K562 (cell line): ENCODE data around the gene NOLC1. TPM values are rescaled to one million over a fixed set of nuclear protein-coding genes. Genes with fewer than 3 reads are reported as not detected.

Experiments
- CBX1 ChIP-seq: sonication (generic); IDR thresholded peaks from 2 replicates; pipeline ENCODE4 v1.6.1; 2016; ENCODE audit warnings: antibody characterized with exemption, low read depth, mild to moderate bottlenecking
- PHF21A ChIP-seq: fragments of 450-650 bp; IDR thresholded peaks from 2 replicates; pipeline ENCODE4 v1.6.1; 2017; ENCODE audit warnings: low read depth, borderline replicate concordance
- RB1 ChIP-seq: fragments of 450-650 bp; IDR thresholded peaks from 2 replicates; pipeline ENCODE4 v1.6.1; 2017; ENCODE audit warnings: low read depth, mild to moderate bottlenecking
- TCF7 ChIP-seq: sonication (generic); IDR thresholded peaks from 2 replicates; pipeline ENCODE4 v1.6.1; 2016; ENCODE audit warnings: antibody characterized with exemption, borderline replicate concordance
- TEAD2 ChIP-seq: fragments of 450-650 bp; IDR thresholded peaks from 2 replicates; pipeline ENCODE4 v1.6.1; 2016; ENCODE audit warnings: missing genetic modification characterization, control low read depth, missing compliant biosample characterization
- TEAD4 ChIP-seq, 2 experiments: sonication (generic) in 1 of 2; formaldehyde crosslinking in 1 of 2; IDR thresholded peaks; 2 replicates each; pipeline versions ENCODE4 v1.6.1 to v1.8.0; 2012 to 2022; ENCODE audit warnings: borderline replicate concordance in 1 of 2, inconsistent platforms in 1 of 2, low read length in 1 of 2, mild to moderate bottlenecking in 1 of 2, missing genetic modification reagents in 1 of 2
- TFAM ChIP-seq: fragments of 250-450 bp; sonication (Bioruptor Pico); conservative IDR thresholded peaks from 2 replicates; pipeline ENCODE4 v1.5.0; 2021; ENCODE audit warnings: mild to moderate bottlenecking, moderate library complexity
- polyA plus RNA-seq, 8 experiments: library from polyadenylated mRNA; depleted of rRNA in 4 of 8; stranded (reverse) in 5 of 8; unstranded in 3 of 8; fragments of >200 nt; fragmentation: Nextera tagmentation in 2 of 8; fragmentation: Illumina TruSeq in 1 of 8; extraction: Ambion mirVana in 2 of 8; extraction: Trizol in 1 of 8; gene quantifications; 2 replicates each; pipeline versions ENCODE4 v1.2.1 to v1.2.3, GENCODE V29; 2011 to 2014; ENCODE audit warnings: inconsistent platforms in 1 of 8, missing spikeins in 1 of 8
- total RNA-seq, 7 experiments: library from RNA; depleted of rRNA in 6 of 7; stranded (reverse); fragments of >200 nt in 6 of 7; fragmentation: Illumina TruSeq in 2 of 7; extraction: Trizol in 2 of 7; gene quantifications; 2 replicates each; pipeline versions ENCODE4 v1.2.1 to v1.2.3, GENCODE V29; 2011 to 2021; ENCODE audit warnings: low replicate concordance in 1 of 7
- TF ChIP-seq, protein P1 (sequence below): fragments of 450-650 bp; IDR thresholded peaks from 2 replicates; pipeline ENCODE4 v1.6.1; 2016; ENCODE audit warnings: missing biosample characterization, missing genetic modification characterization
- TF ChIP-seq, protein P2 (sequence below): fragments of 150-350 bp; IDR thresholded peaks from 2 replicates; pipeline ENCODE4 v1.6.1; 2014; ENCODE audit warnings: low read depth, mild to moderate bottlenecking, low read length, borderline replicate concordance
- TF ChIP-seq, protein P3 (sequence below), 2 experiments: IDR thresholded peaks; 2 replicates each; pipeline ENCODE4 v1.6.1; 2011; ENCODE audit warnings: borderline replicate concordance in 1 of 2, control low read depth in 1 of 2, low read depth in 1 of 2, low read length in 1 of 2, mild to moderate bottlenecking in 1 of 2, mixed read lengths in 1 of 2, moderate library complexity in 1 of 2; ENCODE audit not compliant: insufficient read depth in 1 of 2, insufficient read length in 1 of 2, poor library complexity in 1 of 2, severe bottlenecking in 1 of 2; ENCODE audit errors: extremely low read depth in 1 of 2
- TF ChIP-seq, protein P4 (sequence below): fragments of 450-650 bp; IDR thresholded peaks from 2 replicates; pipeline ENCODE4 v1.6.1; 2018; ENCODE audit not compliant: partially characterized antibody
- TF ChIP-seq, protein P5 (sequence below): fragments of 250-450 bp; sonication (Bioruptor Pico); IDR thresholded peaks from 2 replicates; pipeline ENCODE4 v1.5.0; 2021; ENCODE audit warnings: mild to moderate bottlenecking, moderate library complexity

NOLC1 gene
- total and polyA plus RNA-seq, 9 of the 15 experiments (the other 6 are each of a cell fraction or from before 2014, with no cell fraction given) = 102 to 310 (median 165) TPM

DNA sequence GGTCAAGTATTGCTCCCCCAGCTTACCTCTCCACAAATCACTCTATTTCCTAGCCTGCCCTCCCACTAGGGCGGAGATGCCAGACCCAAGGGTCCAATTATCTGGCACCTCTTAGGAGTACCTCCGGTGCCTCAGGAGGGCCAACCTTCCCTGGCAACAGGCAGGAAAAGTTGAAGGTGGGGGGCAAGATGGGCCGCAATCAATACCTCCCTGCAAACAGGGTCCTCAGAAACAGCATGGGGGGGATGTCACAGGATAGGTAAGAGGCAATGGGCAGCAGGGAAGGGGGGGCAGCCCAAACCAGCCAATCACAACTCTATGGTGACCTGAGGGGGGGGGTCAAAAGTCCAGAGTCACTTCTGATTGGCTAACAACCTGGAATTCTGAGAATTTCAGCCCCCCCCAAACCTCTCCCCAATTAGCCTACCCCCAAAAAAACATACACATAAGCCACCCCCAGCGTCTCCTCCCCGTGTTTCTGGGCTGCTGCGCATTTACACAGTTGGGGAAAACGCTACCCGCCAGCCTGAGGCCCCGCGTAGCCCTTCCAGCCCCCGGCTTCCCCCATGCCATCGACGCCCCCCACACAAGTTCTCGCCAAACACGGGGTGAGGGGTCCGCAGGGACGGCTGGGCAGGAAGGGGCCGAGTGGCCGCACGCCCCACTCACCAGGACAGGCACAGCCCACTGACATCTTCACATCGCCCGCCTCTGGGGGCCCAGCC lies 32.6 kb upstream of the NOLC1 start (continued):
- TF ChIP-seq, protein P1, sequence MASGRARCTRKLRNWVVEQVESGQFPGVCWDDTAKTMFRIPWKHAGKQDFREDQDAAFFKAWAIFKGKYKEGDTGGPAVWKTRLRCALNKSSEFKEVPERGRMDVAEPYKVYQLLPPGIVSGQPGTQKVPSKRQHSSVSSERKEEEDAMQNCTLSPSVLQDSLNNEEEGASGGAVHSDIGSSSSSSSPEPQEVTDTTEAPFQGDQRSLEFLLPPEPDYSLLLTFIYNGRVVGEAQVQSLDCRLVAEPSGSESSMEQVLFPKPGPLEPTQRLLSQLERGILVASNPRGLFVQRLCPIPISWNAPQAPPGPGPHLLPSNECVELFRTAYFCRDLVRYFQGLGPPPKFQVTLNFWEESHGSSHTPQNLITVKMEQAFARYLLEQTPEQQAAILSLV = no peak
- 0 out of 2 replicates have a peak, but pooled peaks have one; percentile 15 for TF ChIP-seq TEAD2
- TF ChIP-seq TCF7 = no peak
- TF ChIP-seq CBX1 = no peak
- TF ChIP-seq TFAM (CRISPR knock-in tag) = no peak
- TF ChIP-seq, protein P2, sequence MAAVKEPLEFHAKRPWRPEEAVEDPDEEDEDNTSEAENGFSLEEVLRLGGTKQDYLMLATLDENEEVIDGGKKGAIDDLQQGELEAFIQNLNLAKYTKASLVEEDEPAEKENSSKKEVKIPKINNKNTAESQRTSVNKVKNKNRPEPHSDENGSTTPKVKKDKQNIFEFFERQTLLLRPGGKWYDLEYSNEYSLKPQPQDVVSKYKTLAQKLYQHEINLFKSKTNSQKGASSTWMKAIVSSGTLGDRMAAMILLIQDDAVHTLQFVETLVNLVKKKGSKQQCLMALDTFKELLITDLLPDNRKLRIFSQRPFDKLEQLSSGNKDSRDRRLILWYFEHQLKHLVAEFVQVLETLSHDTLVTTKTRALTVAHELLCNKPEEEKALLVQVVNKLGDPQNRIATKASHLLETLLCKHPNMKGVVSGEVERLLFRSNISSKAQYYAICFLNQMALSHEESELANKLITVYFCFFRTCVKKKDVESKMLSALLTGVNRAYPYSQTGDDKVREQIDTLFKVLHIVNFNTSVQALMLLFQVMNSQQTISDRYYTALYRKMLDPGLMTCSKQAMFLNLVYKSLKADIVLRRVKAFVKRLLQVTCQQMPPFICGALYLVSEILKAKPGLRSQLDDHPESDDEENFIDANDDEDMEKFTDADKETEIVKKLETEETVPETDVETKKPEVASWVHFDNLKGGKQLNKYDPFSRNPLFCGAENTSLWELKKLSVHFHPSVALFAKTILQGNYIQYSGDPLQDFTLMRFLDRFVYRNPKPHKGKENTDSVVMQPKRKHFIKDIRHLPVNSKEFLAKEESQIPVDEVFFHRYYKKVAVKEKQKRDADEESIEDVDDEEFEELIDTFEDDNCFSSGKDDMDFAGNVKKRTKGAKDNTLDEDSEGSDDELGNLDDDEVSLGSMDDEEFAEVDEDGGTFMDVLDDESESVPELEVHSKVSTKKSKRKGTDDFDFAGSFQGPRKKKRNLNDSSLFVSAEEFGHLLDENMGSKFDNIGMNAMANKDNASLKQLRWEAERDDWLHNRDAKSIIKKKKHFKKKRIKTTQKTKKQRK = no peak
- TF ChIP-seq, protein P3, sequence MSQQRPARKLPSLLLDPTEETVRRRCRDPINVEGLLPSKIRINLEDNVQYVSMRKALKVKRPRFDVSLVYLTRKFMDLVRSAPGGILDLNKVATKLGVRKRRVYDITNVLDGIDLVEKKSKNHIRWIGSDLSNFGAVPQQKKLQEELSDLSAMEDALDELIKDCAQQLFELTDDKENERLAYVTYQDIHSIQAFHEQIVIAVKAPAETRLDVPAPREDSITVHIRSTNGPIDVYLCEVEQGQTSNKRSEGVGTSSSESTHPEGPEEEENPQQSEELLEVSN (IDR thresholded peaks at IDR 0.05; ENCODE audit: borderline replicate concordance in 1 of 2, extremely low read depth in 1 of 2, insufficient read depth in 1 of 2, insufficient read length in 1 of 2, low read depth in 1 of 2, low read length in 1 of 2, poor library complexity in 1 of 2, severe bottlenecking in 1 of 2) = no peak
- no peak for TF ChIP-seq PHF21A
- TF ChIP-seq, protein P4, sequence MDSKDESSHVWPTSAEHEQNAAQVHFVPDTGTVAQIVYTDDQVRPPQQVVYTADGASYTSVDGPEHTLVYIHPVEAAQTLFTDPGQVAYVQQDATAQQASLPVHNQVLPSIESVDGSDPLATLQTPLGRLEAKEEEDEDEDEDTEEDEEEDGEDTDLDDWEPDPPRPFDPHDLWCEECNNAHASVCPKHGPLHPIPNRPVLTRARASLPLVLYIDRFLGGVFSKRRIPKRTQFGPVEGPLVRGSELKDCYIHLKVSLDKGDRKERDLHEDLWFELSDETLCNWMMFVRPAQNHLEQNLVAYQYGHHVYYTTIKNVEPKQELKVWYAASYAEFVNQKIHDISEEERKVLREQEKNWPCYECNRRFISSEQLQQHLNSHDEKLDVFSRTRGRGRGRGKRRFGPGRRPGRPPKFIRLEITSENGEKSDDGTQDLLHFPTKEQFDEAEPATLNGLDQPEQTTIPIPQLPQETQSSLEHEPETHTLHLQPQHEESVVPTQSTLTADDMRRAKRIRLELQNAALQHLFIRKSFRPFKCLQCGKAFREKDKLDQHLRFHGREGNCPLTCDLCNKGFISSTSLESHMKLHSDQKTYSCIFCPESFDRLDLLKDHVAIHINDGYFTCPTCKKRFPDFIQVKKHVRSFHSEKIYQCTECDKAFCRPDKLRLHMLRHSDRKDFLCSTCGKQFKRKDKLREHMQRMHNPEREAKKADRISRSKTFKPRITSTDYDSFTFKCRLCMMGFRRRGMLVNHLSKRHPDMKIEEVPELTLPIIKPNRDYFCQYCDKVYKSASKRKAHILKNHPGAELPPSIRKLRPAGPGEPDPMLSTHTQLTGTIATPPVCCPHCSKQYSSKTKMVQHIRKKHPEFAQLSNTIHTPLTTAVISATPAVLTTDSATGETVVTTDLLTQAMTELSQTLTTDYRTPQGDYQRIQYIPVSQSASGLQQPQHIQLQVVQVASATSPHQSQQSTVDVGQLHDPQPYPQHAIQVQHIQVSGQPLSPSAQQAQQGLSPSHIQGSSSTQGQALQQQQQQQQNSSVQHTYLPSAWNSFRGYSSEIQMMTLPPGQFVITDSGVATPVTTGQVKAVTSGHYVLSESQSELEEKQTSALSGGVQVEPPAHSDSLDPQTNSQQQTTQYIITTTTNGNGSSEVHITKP = peak; percentile 92
- TF ChIP-seq TEAD4 (IDR thresholded peaks at IDR 0.05; ENCODE audit: low read length) = peak; percentile 29
- TF ChIP-seq TEAD4 (CRISPR knock-in tag; IDR thresholded peaks at IDR 0.05; ENCODE audit: borderline replicate concordance) = no peak
- TF ChIP-seq, protein P5, sequence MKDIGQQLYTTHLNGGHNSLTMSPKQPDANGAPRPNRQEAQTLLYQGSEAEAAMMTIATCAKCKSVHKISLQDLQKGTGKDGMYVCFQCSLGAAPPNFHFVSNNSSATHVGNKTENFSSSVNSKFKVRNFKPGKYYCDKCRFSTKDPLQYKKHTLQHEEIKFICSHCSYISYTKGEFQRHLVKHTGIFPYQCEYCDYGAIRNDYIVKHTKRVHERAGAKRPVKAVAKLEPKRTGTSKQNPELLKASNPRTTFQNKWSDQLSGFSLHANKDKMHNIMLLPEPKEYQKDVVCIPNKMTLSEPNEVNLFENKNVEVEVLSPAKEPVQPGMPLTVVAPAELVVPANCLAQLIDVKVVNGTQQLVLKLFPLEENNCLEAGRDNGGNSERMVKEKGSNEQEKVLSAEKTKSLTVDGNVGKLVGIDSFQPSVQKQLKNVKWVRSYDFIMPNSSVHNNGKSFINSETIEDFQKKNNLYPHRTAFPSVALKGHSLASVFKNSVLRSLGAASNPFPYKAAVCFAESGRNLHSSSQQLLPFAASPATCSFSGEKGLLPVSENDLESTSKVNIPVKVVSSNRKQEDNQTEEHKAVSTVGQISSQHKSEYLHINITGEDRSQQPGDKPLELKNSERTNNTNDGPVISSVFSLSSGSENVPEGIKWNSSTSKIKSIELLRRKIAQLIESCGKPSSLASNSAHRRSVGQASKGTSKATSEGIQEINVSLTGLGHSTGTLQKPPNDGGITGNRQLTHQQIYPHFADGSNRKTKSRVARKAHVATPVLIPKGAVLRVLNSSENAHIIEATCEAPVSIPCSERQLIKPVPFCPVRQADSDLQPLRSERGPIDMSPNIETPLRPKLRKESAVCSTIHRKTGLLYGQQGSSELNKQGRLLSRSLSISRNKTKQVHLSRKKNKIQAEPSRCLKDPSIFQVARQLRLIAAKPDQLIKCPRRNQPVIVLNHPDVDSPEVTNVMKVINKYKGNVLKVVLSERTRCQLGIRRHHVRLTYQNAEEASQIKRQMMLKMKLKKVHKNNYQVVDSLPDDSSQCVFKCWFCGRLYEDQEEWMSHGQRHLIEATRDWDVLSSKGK (CRISPR knock-in tag) = no peak
- TF ChIP-seq RB1 = no peak
